ENCODE measurements around the gene DHX32.

- no peak for TF ChIP-seq EZH2phosphoT487 (IDR thresholded peaks at IDR 0.05; ENCODE audit: borderline replicate concordance, low read depth)
- no peak for TF ChIP-seq NRF1 (IDR thresholded peaks at IDR 0.05; ENCODE audit: low read depth, low read length)
- TF ChIP-seq CTCF (IDR thresholded peaks at IDR 0.05): no peak
- no peak for TF ChIP-seq MXI1 (IDR thresholded peaks at IDR 0.05; ENCODE audit: low read depth, low read length)
- TF ChIP-seq SIN3A (IDR thresholded peaks at IDR 0.05; ENCODE audit: borderline replicate concordance, low read depth, low read length): no peak
- TF ChIP-seq GABPA (IDR thresholded peaks at IDR 0.05; ENCODE audit: low read depth): no peak
- TF ChIP-seq SMC3 (IDR thresholded peaks at IDR 0.05; ENCODE audit: low read depth, low read length): no peak
- no peak for TF ChIP-seq POLR2AphosphoS5 (IDR thresholded peaks at IDR 0.05; ENCODE audit: low read depth, low read length)
- TF ChIP-seq TEAD4 (IDR thresholded peaks at IDR 0.05; ENCODE audit: borderline replicate concordance, insufficient read depth): no peak
- TF ChIP-seq EP300 (IDR thresholded peaks at IDR 0.05; ENCODE audit: borderline replicate concordance in 1 of 2, low read depth in 1 of 2, low read length in 1 of 2): no peak
- no peak for TF ChIP-seq RCOR1 (IDR thresholded peaks at IDR 0.05; ENCODE audit: low read length)
These were observed 44.3 kb upstream of the DHX32 start for GRCh38 chr10:125925262-125925834.
